HEK293T (cell line): Measurements from ENCODE around the gene CHD5.

Experiments
- CTCF ChIA-PET: fragments of 350-600 bp; formaldehyde crosslinking; extraction: SDS; loops from one replicate; lab custom pipeline; 2021; ENCODE audit warnings: antibody characterized with exemption, inconsistent platforms; lab: Yijun Ruan, JAX
- POLR2A ChIA-PET: fragments of 350-600 bp; formaldehyde crosslinking; extraction: SDS; loops from one replicate; lab custom pipeline; 2020; ENCODE audit warnings: antibody characterized with exemption, inconsistent platforms; lab: Yijun Ruan, JAX
- DNase-seq: peaks from one replicate; pipeline ENCODE4 v3.0.0; 2012; ENCODE audit warnings: mixed read lengths; ENCODE audit errors: extremely low spot score
- ARNT ChIP-seq: fragments of 450-650 bp; IDR thresholded peaks from 2 replicates; pipeline ENCODE4 v1.6.1; 2017; ENCODE audit warnings: mild to moderate bottlenecking
- BHLHE40 ChIP-seq: fragments of 450-650 bp; IDR thresholded peaks from 2 replicates; pipeline ENCODE4 v1.6.1; 2016; ENCODE audit warnings: mild to moderate bottlenecking, moderate library complexity, borderline replicate concordance
- CTBP1 ChIP-seq: fragments of 450-650 bp; IDR thresholded peaks from 2 replicates; pipeline ENCODE4 v1.6.1; 2016; ENCODE audit warnings: borderline replicate concordance
- ELF4 ChIP-seq: fragments of 450-650 bp; IDR thresholded peaks from 2 replicates; pipeline ENCODE4 v1.6.1; 2017; ENCODE audit warnings: antibody characterized with exemption
- FOXA1 ChIP-seq: fragments of 450-650 bp; IDR thresholded peaks from 2 replicates; pipeline ENCODE4 v1.6.1; 2016; ENCODE audit warnings: mild to moderate bottlenecking
- FOXK2 ChIP-seq: fragments of 450-650 bp; IDR thresholded peaks from 2 replicates; pipeline ENCODE4 v1.6.1; 2016; ENCODE audit warnings: mild to moderate bottlenecking
- FOXM1 ChIP-seq: fragments of 450-650 bp; IDR thresholded peaks from 2 replicates; pipeline ENCODE4 v1.6.1; 2017; ENCODE audit warnings: mild to moderate bottlenecking, borderline replicate concordance
- HDGF ChIP-seq: fragments of 450-650 bp; IDR thresholded peaks from 2 replicates; pipeline ENCODE4 v1.6.1; 2017; ENCODE audit warnings: antibody characterized with exemption, borderline replicate concordance
- L3MBTL2 ChIP-seq: fragments of 450-650 bp; conservative IDR thresholded peaks from 2 replicates; pipeline ENCODE4 v1.6.1; 2016; ENCODE audit warnings: mild to moderate bottlenecking
- LEF1 ChIP-seq: fragments of 450-650 bp; IDR thresholded peaks from 2 replicates; pipeline ENCODE4 v1.6.1; 2017; ENCODE audit warnings: mild to moderate bottlenecking, borderline replicate concordance
- NFRKB ChIP-seq: fragments of 450-650 bp; IDR thresholded peaks from 2 replicates; pipeline ENCODE4 v1.6.1; 2016; ENCODE audit warnings: mild to moderate bottlenecking, moderate library complexity
- SP1 ChIP-seq: fragments of 450-650 bp; IDR thresholded peaks from 2 replicates; pipeline ENCODE4 v1.6.1; 2017
- SUZ12 ChIP-seq: fragments of 450-650 bp; IDR thresholded peaks from 2 replicates; pipeline ENCODE4 v1.6.1; 2016; ENCODE audit warnings: mild to moderate bottlenecking
- TARDBP ChIP-seq: fragments of 450-650 bp; IDR thresholded peaks from 2 replicates; pipeline ENCODE4 v1.6.1; 2016
- ZNF384 ChIP-seq: fragments of 450-650 bp; IDR thresholded peaks from 2 replicates; pipeline ENCODE4 v1.6.1; 2016
- TF ChIP-seq, protein P1 (sequence below): fragments of 450-650 bp; IDR thresholded peaks from 2 replicates; pipeline ENCODE4 v1.6.1; 2016

The CHD5 gene

GRCh38 chr1:6210591-6211355, 30.7 kb upstream of the CHD5 start:
- CTCF ChIA-PET = no interaction called here

DNA sequence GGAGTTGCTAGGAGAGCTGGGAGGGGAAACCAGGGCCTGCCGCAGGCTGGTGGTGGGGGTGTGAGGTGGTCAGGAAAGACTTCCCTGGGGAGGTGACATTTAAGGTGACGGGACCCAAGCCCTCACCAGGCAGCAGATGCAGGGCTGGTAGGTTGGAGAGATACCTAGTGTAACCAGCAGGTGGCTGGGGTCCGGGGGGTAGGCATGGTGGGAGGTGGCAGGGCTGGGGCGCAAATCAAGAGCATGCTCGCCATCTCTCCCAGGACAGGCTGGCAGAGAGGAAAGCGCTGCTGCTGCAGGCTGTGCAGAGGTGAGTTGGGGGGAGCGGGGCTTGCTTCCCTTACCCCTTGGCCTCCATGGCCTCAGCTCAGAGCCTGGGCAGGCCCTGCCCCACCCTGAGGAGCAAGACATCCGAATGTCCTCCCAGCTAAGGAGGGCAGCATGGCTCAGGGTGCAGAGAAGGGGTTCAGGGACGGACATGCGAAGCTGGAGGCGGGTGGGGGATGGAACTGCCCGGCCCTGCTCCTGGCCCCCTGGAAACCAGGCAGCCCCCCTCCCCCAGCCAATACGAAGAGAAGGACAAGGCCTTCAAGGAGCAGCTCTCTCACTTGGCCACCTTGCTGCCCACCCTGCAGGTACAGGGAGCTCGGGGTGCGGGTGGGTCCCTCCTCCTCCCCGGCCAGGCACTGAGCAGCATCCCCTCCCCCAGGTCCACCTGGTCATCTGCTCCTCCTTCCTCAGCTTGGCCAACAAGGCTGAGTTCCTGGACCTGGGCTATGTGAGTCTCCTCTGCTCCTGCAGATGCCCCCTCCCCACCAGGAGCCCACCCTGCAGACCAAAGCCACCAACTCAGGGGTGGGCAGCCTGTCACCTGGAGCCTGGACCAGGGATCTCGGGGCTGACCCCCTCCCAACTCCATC, 29.8 kb upstream of the CHD5 start:
- CTCF ChIA-PET = no interaction called here
- POLR2A ChIA-PET = no interaction called here
- TF ChIP-seq SUZ12 (no peak), LEF1 (no peak), NFRKB (no peak), FOXM1 (no peak), ZNF384 (no peak), TARDBP (no peak), ELF4 (no peak), FOXA1 (no peak), CTBP1 (no peak), FOXK2 (no peak), BHLHE40 (no peak), ARNT (no peak), L3MBTL2 (no peak), HDGF (no peak), SP1 (no peak)
- TF ChIP-seq, protein P1, sequence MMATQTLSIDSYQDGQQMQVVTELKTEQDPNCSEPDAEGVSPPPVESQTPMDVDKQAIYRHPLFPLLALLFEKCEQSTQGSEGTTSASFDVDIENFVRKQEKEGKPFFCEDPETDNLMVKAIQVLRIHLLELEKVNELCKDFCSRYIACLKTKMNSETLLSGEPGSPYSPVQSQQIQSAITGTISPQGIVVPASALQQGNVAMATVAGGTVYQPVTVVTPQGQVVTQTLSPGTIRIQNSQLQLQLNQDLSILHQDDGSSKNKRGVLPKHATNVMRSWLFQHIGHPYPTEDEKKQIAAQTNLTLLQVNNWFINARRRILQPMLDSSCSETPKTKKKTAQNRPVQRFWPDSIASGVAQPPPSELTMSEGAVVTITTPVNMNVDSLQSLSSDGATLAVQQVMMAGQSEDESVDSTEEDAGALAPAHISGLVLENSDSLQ = no peak
- DNase-seq = no peak

More at GRCh38 chr1:6210591-6211355, 30.7 kb upstream of the CHD5 start:
- DNase-seq = no peak
- no peak for TF ChIP-seq LEF1
- no peak for TF ChIP-seq ZNF384
- no peak for TF ChIP-seq FOXK2
- no peak for TF ChIP-seq HDGF
- TF ChIP-seq L3MBTL2 = no peak
- no peak for TF ChIP-seq ARNT
- TF ChIP-seq TARDBP = no peak
- no peak for TF ChIP-seq CTBP1
- TF ChIP-seq BHLHE40 = no peak
- no peak for TF ChIP-seq SP1
- no peak for TF ChIP-seq FOXM1
- no peak for TF ChIP-seq FOXA1
- TF ChIP-seq NFRKB = no peak
- TF ChIP-seq, protein P1 = no peak
- no peak for TF ChIP-seq ELF4
- TF ChIP-seq SUZ12 = no peak
- POLR2A ChIA-PET = no interaction called here

GRCh38 chr1:6208723-6209660, 28.9 kb upstream of the CHD5 start:
- no peak for TF ChIP-seq NFRKB
- TF ChIP-seq ZNF384 = no peak
- TF ChIP-seq SUZ12 = no peak
- no peak for TF ChIP-seq CTBP1
- TF ChIP-seq, protein P1 = no peak
- TF ChIP-seq HDGF = no peak
- TF ChIP-seq ELF4 = no peak
- TF ChIP-seq FOXM1 = no peak
- TF ChIP-seq SP1 = no peak
- TF ChIP-seq FOXK2 = no peak
- no peak for TF ChIP-seq FOXA1
- ChIA-PET POLR2A (no interaction called here), CTCF (interaction anchor here (0.7 to 0.8 kb wide), 2 partner anchors 9 to 103 kb away, joined by 3 to 5 read pairs; no protein-coding TSS in a partner anchor)
- no peak for DNase-seq

- DNase-seq = no peak
These were observed 27.8 kb upstream of the CHD5 start for GRCh38 chr1:6207921-6208320.

More at GRCh38 chr1:6207921-6208320, 27.8 kb upstream of the CHD5 start:
- POLR2A ChIA-PET = interaction anchor here (3.9 kb wide), 1 partner anchor 27 kb away, joined by 39 read pairs; the partner anchor contains the start of gene ICMT
- CTCF ChIA-PET = interaction anchor here (0.6 to 0.8 kb wide), 3 partner anchors 10 to 197 kb away, joined by 3 to 5 read pairs (median 3); no protein-coding TSS in a partner anchor
- TF ChIP-seq HDGF (no peak), NFRKB (no peak), BHLHE40 (no peak), FOXK2 (no peak), SUZ12 (no peak), FOXA1 (no peak), FOXM1 (no peak), ZNF384 (no peak)
- TF ChIP-seq, protein P1 = no peak
